ENCODE results near the gene DYRK1A.

Gene DYRK1A

GRCh38 chr21:37454869-37455503, 88.4 kb downstream of the DYRK1A start:
- Histone ChIP-seq H3K27ac (ENCODE audit: low read depth, low read length) (no peak overlapping the region), H4K20me1 (ENCODE audit: low read depth, low read length) (peaks cover 32% of the 10 kb centered on the region), H3K9ac (ENCODE audit: low read length) (no peak overlapping the region), H3K9me3 (ENCODE audit: insufficient read depth, low read length) (no peaks in the 10 kb centered on the region), H3K4me3 (ENCODE audit: insufficient read depth, low read length, poor library complexity, severe bottlenecking) (no peak overlapping the region), H3K27me3 (ENCODE audit: low read length) (no peaks in the 10 kb centered on the region), H3K79me2 (ENCODE audit: insufficient read depth, low read length) (peaks cover 99% of the 10 kb centered on the region), H3K36me3 (ENCODE audit: low read length) (no peaks in the 10 kb centered on the region), H3K9me2 (replicated peaks; ENCODE audit: insufficient read depth, low read length) (no peaks in the 10 kb centered on the region), H2AFZ (ENCODE audit: low read depth, low read length, severe bottlenecking) (no peak overlapping the region), H3F3A (ENCODE audit: insufficient read depth) (peaks cover 6% of the 10 kb centered on the region; the same call in 1 of the 2 replicates), H3K4me2 (ENCODE audit: low read depth, low read length, poor library complexity, severe bottlenecking) (no peak overlapping the region)
- TF ChIP-seq EZH2phosphoT487 (conservative IDR thresholded peaks at IDR 0.05; ENCODE audit: low read length): no peak
- TF ChIP-seq CTCF (IDR thresholded peaks at IDR 0.05; ENCODE audit: insufficient read depth, low read length, poor library complexity, severe bottlenecking): no peak

- TF ChIP-seq CTCF (IDR thresholded peaks at IDR 0.05; ENCODE audit: insufficient read depth, low read length, poor library complexity, severe bottlenecking): no peak
- no peak for TF ChIP-seq EZH2phosphoT487 (conservative IDR thresholded peaks at IDR 0.05; ENCODE audit: low read length)
These were observed 88.9 kb downstream of the DYRK1A start for GRCh38 chr21:37455504-37455911.

GRCh38 chr21:37458669-37459276, 92.2 kb downstream of the DYRK1A start:
- Histone ChIP-seq H3K9ac (ENCODE audit: low read length) (no peak overlapping the region), H3K27ac (ENCODE audit: low read depth, low read length) (no peak overlapping the region), H2AFZ (ENCODE audit: low read depth, low read length, severe bottlenecking) (no peak overlapping the region), H3K79me2 (ENCODE audit: insufficient read depth, low read length) (peaks cover 99% of the 10 kb centered on the region), H3K9me2 (replicated peaks; ENCODE audit: insufficient read depth, low read length) (no peaks in the 10 kb centered on the region), H3K4me2 (ENCODE audit: low read depth, low read length, poor library complexity, severe bottlenecking) (no peak overlapping the region), H3K36me3 (ENCODE audit: low read length) (no peaks in the 10 kb centered on the region), H3F3A (ENCODE audit: insufficient read depth) (peaks cover 20% of the 10 kb centered on the region; the same call in 1 of the 2 replicates), H3K9me3 (ENCODE audit: insufficient read depth, low read length) (no peaks in the 10 kb centered on the region), H4K20me1 (ENCODE audit: low read depth, low read length) (peaks cover 21% of the 10 kb centered on the region), H3K27me3 (ENCODE audit: low read length) (no peaks in the 10 kb centered on the region), H3K4me3 (ENCODE audit: insufficient read depth, low read length, poor library complexity, severe bottlenecking) (no peak overlapping the region)
- no peak for TF ChIP-seq CTCF (IDR thresholded peaks at IDR 0.05; ENCODE audit: insufficient read depth, low read length, poor library complexity, severe bottlenecking)

More at GRCh38 chr21:37455504-37455911, 88.9 kb downstream of the DYRK1A start:
- H3K4me2 ChIP-seq (ENCODE audit: low read depth, low read length, poor library complexity, severe bottlenecking): no peak overlapping the region
- peaks cover 27% of the 10 kb centered on the region for H4K20me1 ChIP-seq (ENCODE audit: low read depth, low read length)
- H2AFZ ChIP-seq (ENCODE audit: low read depth, low read length, severe bottlenecking): no peak overlapping the region
- peaks cover 10% of the 10 kb centered on the region; the same call in 1 of the 2 replicates for H3F3A ChIP-seq (ENCODE audit: insufficient read depth)
- no peak overlapping the region for H3K27ac ChIP-seq (ENCODE audit: low read depth, low read length)
- no peak overlapping the region for H3K9ac ChIP-seq (ENCODE audit: low read length)
- H3K27me3 ChIP-seq (ENCODE audit: low read length): no peaks in the 10 kb centered on the region
- no peaks in the 10 kb centered on the region for H3K9me2 ChIP-seq (replicated peaks; ENCODE audit: insufficient read depth, low read length)
- no peaks in the 10 kb centered on the region for H3K9me3 ChIP-seq (ENCODE audit: insufficient read depth, low read length)
- no peaks in the 10 kb centered on the region for H3K36me3 ChIP-seq (ENCODE audit: low read length)
- H3K79me2 ChIP-seq (ENCODE audit: insufficient read depth, low read length): peaks cover 99% of the 10 kb centered on the region
- H3K4me3 ChIP-seq (ENCODE audit: insufficient read depth, low read length, poor library complexity, severe bottlenecking): no peak overlapping the region
